ENCODE results near the gene BICRA.

- TF ChIP-seq ISL1 (CRISPR knock-in tag; IDR thresholded peaks at IDR 0.05) (no peak), ZNF70 (CRISPR knock-in tag; IDR thresholded peaks at IDR 0.05) (no peak), PATZ1 (CRISPR knock-in tag; IDR thresholded peaks at IDR 0.05; ENCODE audit: borderline replicate concordance) (no peak), ZFP30 (CRISPR knock-in tag; IDR thresholded peaks at IDR 0.05) (no peak), TCF4 (CRISPR knock-in tag; IDR thresholded peaks at IDR 0.05; ENCODE audit: borderline replicate concordance) (no peak), ZFP3 (CRISPR knock-in tag; IDR thresholded peaks at IDR 0.05) (no peak), PPARA (CRISPR knock-in tag; IDR thresholded peaks at IDR 0.05; ENCODE audit: borderline replicate concordance) (no peak), GLIS3 (CRISPR knock-in tag; IDR thresholded peaks at IDR 0.05) (no peak), OSR1 (CRISPR knock-in tag; IDR thresholded peaks at IDR 0.05) (no peak), RARB (CRISPR knock-in tag; IDR thresholded peaks at IDR 0.05) (no peak), ESRRG (CRISPR knock-in tag; IDR thresholded peaks at IDR 0.05) (no peak), BACH2 (CRISPR knock-in tag; IDR thresholded peaks at IDR 0.05; ENCODE audit: borderline replicate concordance) (no peak)
- TF ChIP-seq, protein P1, sequence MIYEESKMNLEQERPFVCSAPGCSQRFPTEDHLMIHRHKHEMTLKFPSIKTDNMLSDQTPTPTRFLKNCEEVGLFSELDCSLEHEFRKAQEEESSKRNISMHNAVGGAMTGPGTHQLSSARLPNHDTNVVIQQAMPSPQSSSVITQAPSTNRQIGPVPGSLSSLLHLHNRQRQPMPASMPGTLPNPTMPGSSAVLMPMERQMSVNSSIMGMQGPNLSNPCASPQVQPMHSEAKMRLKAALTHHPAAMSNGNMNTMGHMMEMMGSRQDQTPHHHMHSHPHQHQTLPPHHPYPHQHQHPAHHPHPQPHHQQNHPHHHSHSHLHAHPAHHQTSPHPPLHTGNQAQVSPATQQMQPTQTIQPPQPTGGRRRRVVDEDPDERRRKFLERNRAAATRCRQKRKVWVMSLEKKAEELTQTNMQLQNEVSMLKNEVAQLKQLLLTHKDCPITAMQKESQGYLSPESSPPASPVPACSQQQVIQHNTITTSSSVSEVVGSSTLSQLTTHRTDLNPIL (CRISPR knock-in tag; IDR thresholded peaks at IDR 0.05; ENCODE audit: low read depth), result no peak
Observed at GRCh38 chr19:47614021-47614295, 5.0 kb downstream of the BICRA start.

All from SK-N-SH treated with all-trans-retinoic acid at 6 μM for 48 hours (cell line).